ENCODE measurements around the gene OR13H1. TPM values are rescaled to one million over a fixed set of nuclear protein-coding genes. Genes with fewer than 3 reads are reported as not detected.
"Not testable (repeated sequence)": the region's sequence is repeated elsewhere in the genome, so short reads cannot be mapped to it uniquely, and the experiment has no call there.

OR13H1 gene
- polyA plus RNA-seq, 3 donors: not detected

DNA sequence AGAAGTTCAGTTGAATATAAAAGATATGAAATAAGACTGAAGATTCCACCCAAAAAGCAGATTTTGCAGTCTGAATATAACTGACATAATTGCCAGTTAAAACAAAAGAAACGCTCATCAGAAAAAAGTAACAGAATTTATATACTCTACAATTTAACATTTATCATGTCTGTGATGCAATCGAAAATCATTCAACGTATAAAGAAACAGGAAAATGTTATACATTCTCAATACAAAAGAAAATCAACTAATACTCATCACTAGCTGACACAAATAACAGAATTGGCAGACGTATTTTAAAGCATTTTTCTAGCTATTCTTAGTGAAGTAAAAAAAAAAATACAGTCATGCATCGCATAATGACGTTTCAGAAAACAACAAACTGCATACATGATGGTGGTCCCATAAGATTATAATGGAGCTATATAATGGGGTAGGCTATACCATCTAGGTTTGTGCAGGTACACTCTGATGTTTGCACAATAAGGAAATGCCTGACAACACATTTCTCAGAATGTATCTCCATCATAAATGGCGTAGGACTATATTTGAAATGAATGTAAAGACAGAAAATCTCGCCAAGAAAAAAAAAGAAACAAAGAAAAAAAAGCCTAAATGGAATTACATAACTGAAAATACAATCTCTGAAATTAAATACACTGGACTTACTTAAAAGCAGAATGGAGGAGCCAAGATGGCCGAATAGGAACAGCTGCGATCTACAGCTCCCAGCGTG is 34.3 kb downstream of the OR13H1 start:
- H3K79me2 ChIP-seq (ENCODE audit: insufficient read depth, low read length): no peaks in the 10 kb centered on the region
- no peaks in the 10 kb centered on the region for H3K36me3 ChIP-seq (replicated peaks in 1 of 2; ENCODE audit: control insufficient read depth in 1 of 2, insufficient read depth in 2 of 2, low read length in 2 of 2)
- no peak for DNase-seq
- no peaks in the 10 kb centered on the region for H4K20me1 ChIP-seq (ENCODE audit: insufficient read depth, low read length)
- Mint-ChIP-seq H3K4me1 (no peaks in the 10 kb centered on the region), H3K27me3 (ENCODE audit: low read depth in 3 of 3) (peaks cover 0 to 3% (median 3%) of the 10 kb centered on the region in 3 donors), H3K36me3 (no peaks in the 10 kb centered on the region), H3K27ac (no peak overlapping the region), H3K4me3 (no peak overlapping the region), H3K9me3 (peaks cover 0 to 4% (median 2%) of the 10 kb centered on the region in 7 donors)
- no peaks in the 10 kb centered on the region for H3K27me3 ChIP-seq (ENCODE audit: control insufficient read depth in 2 of 2, insufficient read depth in 2 of 2, low read length in 2 of 2)
- H3K27ac ChIP-seq (ENCODE audit: low read depth in 1 of 2, low read length in 2 of 2): no peak overlapping the region
- no peaks in the 10 kb centered on the region for H3K4me1 ChIP-seq (ENCODE audit: control insufficient read depth in 1 of 2, insufficient read depth in 2 of 2, low read length in 2 of 2)
- H3K4me2 ChIP-seq (replicated peaks; ENCODE audit: extremely low read depth, low read length, poor library complexity, severe bottlenecking): no peak overlapping the region
- no peaks in the 10 kb centered on the region for H3K9me3 ChIP-seq (replicated peaks in 1 of 2; ENCODE audit: control insufficient read depth in 1 of 2, insufficient read depth in 1 of 2, low read length in 2 of 2)
- intact Hi-C loops (cut with micrococcal nuclease): no loop called here
- H3K9ac ChIP-seq (ENCODE audit: insufficient read depth, low read length, poor library complexity, severe bottlenecking): no peak overlapping the region
- TF ChIP-seq, protein P1, sequence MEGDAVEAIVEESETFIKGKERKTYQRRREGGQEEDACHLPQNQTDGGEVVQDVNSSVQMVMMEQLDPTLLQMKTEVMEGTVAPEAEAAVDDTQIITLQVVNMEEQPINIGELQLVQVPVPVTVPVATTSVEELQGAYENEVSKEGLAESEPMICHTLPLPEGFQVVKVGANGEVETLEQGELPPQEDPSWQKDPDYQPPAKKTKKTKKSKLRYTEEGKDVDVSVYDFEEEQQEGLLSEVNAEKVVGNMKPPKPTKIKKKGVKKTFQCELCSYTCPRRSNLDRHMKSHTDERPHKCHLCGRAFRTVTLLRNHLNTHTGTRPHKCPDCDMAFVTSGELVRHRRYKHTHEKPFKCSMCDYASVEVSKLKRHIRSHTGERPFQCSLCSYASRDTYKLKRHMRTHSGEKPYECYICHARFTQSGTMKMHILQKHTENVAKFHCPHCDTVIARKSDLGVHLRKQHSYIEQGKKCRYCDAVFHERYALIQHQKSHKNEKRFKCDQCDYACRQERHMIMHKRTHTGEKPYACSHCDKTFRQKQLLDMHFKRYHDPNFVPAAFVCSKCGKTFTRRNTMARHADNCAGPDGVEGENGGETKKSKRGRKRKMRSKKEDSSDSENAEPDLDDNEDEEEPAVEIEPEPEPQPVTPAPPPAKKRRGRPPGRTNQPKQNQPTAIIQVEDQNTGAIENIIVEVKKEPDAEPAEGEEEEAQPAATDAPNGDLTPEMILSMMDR (IDR thresholded peaks at IDR 0.05): no peak
- no CpG with 5 or more reads among the region's 11 CpGs for WGBS (ENCODE audit: insufficient coverage)
- H2AFZ ChIP-seq (ENCODE audit: insufficient read depth, low read depth, low read length, poor library complexity, severe bottlenecking): no peak overlapping the region
- H3K4me3 ChIP-seq (replicated peaks in 1 of 3; ENCODE audit: low read depth in 2 of 3, low read length in 3 of 3): no peak overlapping the region

DNA sequence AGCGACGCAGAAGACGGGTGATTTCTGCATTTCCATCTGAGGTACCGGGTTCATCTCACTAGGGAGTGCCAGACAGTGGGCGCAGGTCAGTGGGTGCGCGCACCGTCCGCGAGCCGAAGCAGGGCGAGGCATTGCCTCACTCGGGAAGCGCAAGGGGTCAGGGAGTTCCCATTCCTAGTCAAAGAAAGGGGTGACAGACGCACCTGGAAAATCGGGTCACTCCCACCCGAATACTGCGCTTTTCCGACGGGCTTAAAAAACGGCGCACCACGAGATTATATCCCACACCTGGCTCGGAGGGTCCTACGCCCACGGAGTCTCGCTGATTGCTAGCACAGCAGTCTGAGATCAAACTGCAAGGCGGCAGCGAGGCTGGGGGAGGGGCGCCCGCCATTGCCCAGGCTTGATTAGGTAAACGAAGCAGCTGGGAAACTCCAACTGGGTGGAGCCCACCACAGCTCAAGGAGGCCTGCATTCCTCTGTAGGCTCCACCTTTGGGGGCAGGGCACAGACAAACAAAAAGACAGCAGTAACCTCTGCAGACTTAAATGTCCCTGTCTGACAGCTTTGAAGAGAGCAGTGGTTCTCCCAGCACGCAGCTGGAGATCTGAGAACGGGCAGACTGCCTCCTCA is 35.0 kb downstream of the OR13H1 start:
- H3K4me2 ChIP-seq (replicated peaks; ENCODE audit: extremely low read depth, low read length, poor library complexity, severe bottlenecking); H3K36me3 Mint-ChIP-seq; H3K9me3 ChIP-seq (replicated peaks in 1 of 2; ENCODE audit: control insufficient read depth in 1 of 2, insufficient read depth in 1 of 2, low read length in 2 of 2); H3K4me1 Mint-ChIP-seq; H3K4me1 ChIP-seq (ENCODE audit: control insufficient read depth in 1 of 2, insufficient read depth in 2 of 2, low read length in 2 of 2); intact Hi-C loops (cut with micrococcal nuclease); H4K20me1 ChIP-seq (ENCODE audit: insufficient read depth, low read length); H3K27ac Mint-ChIP-seq; DNase-seq; H3K27me3 Mint-ChIP-seq (ENCODE audit: low read depth in 3 of 3); H3K9me3 Mint-ChIP-seq; H3K79me2 ChIP-seq (ENCODE audit: insufficient read depth, low read length); H3K27me3 ChIP-seq (ENCODE audit: control insufficient read depth in 2 of 2, insufficient read depth in 2 of 2, low read length in 2 of 2); H3K36me3 ChIP-seq (replicated peaks in 1 of 2; ENCODE audit: control insufficient read depth in 1 of 2, insufficient read depth in 2 of 2, low read length in 2 of 2); H3K4me3 Mint-ChIP-seq; H3K9ac ChIP-seq (ENCODE audit: insufficient read depth, low read length, poor library complexity, severe bottlenecking); H2AFZ ChIP-seq (ENCODE audit: insufficient read depth, low read depth, low read length, poor library complexity, severe bottlenecking); H3K27ac ChIP-seq (ENCODE audit: low read depth in 1 of 2, low read length in 2 of 2); H3K4me3 ChIP-seq (replicated peaks in 1 of 3; ENCODE audit: low read depth in 2 of 3, low read length in 3 of 3): not testable (repeated sequence)
- no CpG with 5 or more reads among the region's 34 CpGs for WGBS (ENCODE audit: insufficient coverage)

All from CD14-positive monocyte (primary cell).